Upper lobe of left lung (tissue), 6 donors: ENCODE measurements around the gene MAD1L1. TPM values are rescaled to one million over a fixed set of nuclear protein-coding genes. Genes with fewer than 3 reads are reported as not detected.
A peak's percentile ranks its signal among the peaks of the same experiment; 100 is the strongest.

Experiments used
- ATAC-seq, 2 donors: fragments of 200-7000 bp; cut with Tn5 transposase; one replicate each; pipeline ENCODE4 v1.9.1; 2022; ENCODE audit warnings: mild to moderate bottlenecking in 2 of 2, moderate library complexity in 2 of 2; ENCODE audit not compliant: low FRiP score in 2 of 2
- DNase-seq, 2 donors: peaks; one replicate each; pipeline ENCODE4 v3.0.0-alpha.2; 2019 to 2020
- H3K27ac ChIP-seq, 4 donors: fragments of 200-600 bp; sonication (generic); one replicate each; pipeline ENCODE4 v1.5.1; 2016 to 2019
- H3K27me3 ChIP-seq, 4 donors: fragments of 200-600 bp; sonication (generic); one replicate each; pipeline ENCODE4 v1.5.1; 2017 to 2019
- H3K36me3 ChIP-seq, 4 donors: fragments of 200-600 bp; sonication (generic); one replicate each; pipeline ENCODE4 v1.5.1; 2016 to 2019
- H3K4me1 ChIP-seq, 4 donors: fragments of 200-600 bp; sonication (generic); one replicate each; pipeline ENCODE4 v1.5.1; 2018 to 2019
- H3K4me3 ChIP-seq, 4 donors: fragments of 200-600 bp; sonication (generic); one replicate each; pipeline ENCODE4 v1.5.1; 2017 to 2019; ENCODE audit warnings: mild to moderate bottlenecking in 2 of 4, moderate library complexity in 1 of 4
- H3K9me3 ChIP-seq, 4 donors: fragments of 200-600 bp; sonication (generic); one replicate each; pipeline ENCODE4 v1.5.1; 2018 to 2019
- CTCF ChIP-seq, 6 experiments: fragments of 450-650 bp in 4 of 6; fragments of 200-600 bp in 2 of 6; sonication (generic) in 2 of 6; IDR thresholded peaks; one replicate each; pipeline ENCODE4 v1.5.1; 2016 to 2019; ENCODE audit warnings: antibody characterized with exemption in 6 of 6
- EP300 ChIP-seq, 4 donors: sonication (generic); formaldehyde crosslinking; IDR thresholded peaks; one replicate each; pipeline ENCODE4 v1.5.1; 2017; ENCODE audit warnings: antibody characterized with exemption in 4 of 4, control low read depth in 2 of 4
- POLR2A ChIP-seq, 4 donors: fragments of 450-650 bp; IDR thresholded peaks; one replicate each; pipeline ENCODE4 v1.5.1; 2016 to 2017; ENCODE audit warnings: antibody characterized with exemption in 4 of 4, mild to moderate bottlenecking in 2 of 4
- POLR2AphosphoS5 ChIP-seq, 2 donors: sonication (generic); formaldehyde crosslinking; IDR thresholded peaks; one replicate each; pipeline ENCODE4 v1.5.1; 2017; ENCODE audit warnings: antibody characterized with exemption in 2 of 2
- WGBS, 2 donors: methylation state at CpG; one replicate each; pipeline ENCODE4 v1.1.5; 2017 to 2018; 5-methylcytosine and 5-hydroxymethylcytosine counted together
- total RNA-seq, 6 donors: library from RNA; depleted of rRNA in 4 of 6; stranded (reverse); fragments of >200 nt in 4 of 6; gene quantifications; one replicate each; pipeline versions ENCODE4 v1.1.0 to v1.2.1, GENCODE V29; 2016 to 2021
- donor health status: DM: no; HTN: no; CAD: no; lungs with moderate emphysema.
- donor health status: DM: no; HTN: yes; CAD: no; lungs with severe emphysema.

The MAD1L1 gene
- total RNA-seq, 6 donors from 2014 or later = 40.6 to 364 (median 65.6) TPM

GRCh38 chr7:1853431-1853985, 379.2 kb downstream of the MAD1L1 start:
- Histone ChIP-seq H3K4me1 (no peaks in the 10 kb centered on the region), H3K27ac (no peak overlapping the region), H3K27me3 (no peaks in the 10 kb centered on the region), H3K36me3 (no peaks in the 10 kb centered on the region), H3K9me3 (no peaks in the 10 kb centered on the region), H3K4me3 (no peak overlapping the region)
- DNase-seq (peak in 1 of 2 donors; percentile 58), ATAC-seq (no peak)
- TF ChIP-seq POLR2A (IDR thresholded peaks at IDR 0.05) (no peak), EP300 (IDR thresholded peaks at IDR 0.05) (no peak), POLR2AphosphoS5 (IDR thresholded peaks at IDR 0.05) (no peak), CTCF (IDR thresholded peaks at IDR 0.05) (no peak)
- 84 to 90% methylated on average over 16 to 17 of the region's 18 CpGs for WGBS, 2 donors

- WGBS, 2 donors = 92 to 96% methylated on average over 23 to 40 of the region's 40 CpGs
- no peak for ATAC-seq
- H3K36me3 ChIP-seq = no peaks in the 10 kb centered on the region
Measured at GRCh38 chr7:1852517-1853430, 380.0 kb downstream of the MAD1L1 start.

GRCh38 chr7:1851721-1852516, 380.8 kb downstream of the MAD1L1 start:
- Histone ChIP-seq H3K4me3 (no peak overlapping the region), H3K27me3 (no peaks in the 10 kb centered on the region), H3K36me3 (no peaks in the 10 kb centered on the region), H3K27ac (no peak overlapping the region), H3K4me1 (no peaks in the 10 kb centered on the region), H3K9me3 (no peaks in the 10 kb centered on the region)
- DNase-seq (peak in 1 of 2 donors; percentile 75), ATAC-seq (no peak)
- WGBS, 2 donors = 87 to 89% methylated on average over 10 to 26 of the region's 26 CpGs
- no peak for TF ChIP-seq POLR2AphosphoS5 (IDR thresholded peaks at IDR 0.05)
- TF ChIP-seq CTCF (IDR thresholded peaks at IDR 0.05) = no peak

More at GRCh38 chr7:1852517-1853430, 380.0 kb downstream of the MAD1L1 start:
- DNase-seq = peak in 1 of 2 donors; percentile 77
- Histone ChIP-seq H3K9me3 (no peaks in the 10 kb centered on the region), H3K27me3 (no peaks in the 10 kb centered on the region), H3K27ac (no peak overlapping the region), H3K4me1 (no peaks in the 10 kb centered on the region), H3K4me3 (no peak overlapping the region)
- TF ChIP-seq POLR2AphosphoS5 (IDR thresholded peaks at IDR 0.05) (no peak), EP300 (IDR thresholded peaks at IDR 0.05) (no peak), POLR2A (IDR thresholded peaks at IDR 0.05) (no peak), CTCF (IDR thresholded peaks at IDR 0.05) (no peak)

GRCh38 chr7:1850976-1851571, 381.7 kb downstream of the MAD1L1 start:
- Histone ChIP-seq H3K4me3 (no peak overlapping the region), H3K4me1 (no peaks in the 10 kb centered on the region), H3K27me3 (no peaks in the 10 kb centered on the region), H3K36me3 (no peaks in the 10 kb centered on the region), H3K9me3 (no peaks in the 10 kb centered on the region), H3K27ac (no peak overlapping the region)
- WGBS, 2 donors = 90 to 97% methylated on average over 5 to 31 of the region's 31 CpGs
- peak in 1 of 2 donors; percentile 70 for DNase-seq
- no peak for TF ChIP-seq POLR2AphosphoS5 (IDR thresholded peaks at IDR 0.05)
- no peak for TF ChIP-seq POLR2A (IDR thresholded peaks at IDR 0.05)
- TF ChIP-seq CTCF (IDR thresholded peaks at IDR 0.05) = no peak
- no peak for TF ChIP-seq EP300 (IDR thresholded peaks at IDR 0.05)
- ATAC-seq = no peak
